ENCODE data around the gene RBM22.
"Not testable (repeated sequence)": the region's sequence is repeated elsewhere in the genome, so short reads cannot be mapped to it uniquely, and the experiment has no call there.

The RBM22 gene

GRCh38 chr5:150700594-150701377, at the start of gene RBM22:
TSS of gene RBM22 (minus strand) at chr5:150701062. CDS start at chr5:150700985, 77 bp downstream.
- no peak for TF ChIP-seq JUND (IDR thresholded peaks at IDR 0.05; ENCODE audit: low read depth)
- in situ Hi-C loops (cut with HindIII; ENCODE audit: low pct_unique_long_range_greater_than_20kb, low sequenced_read_pairs), result no loop called here
- DNase-seq (ENCODE audit: low read depth in 1 of 2, low spot score in 1 of 2), result peak; percentile 60 to 95

DNA sequence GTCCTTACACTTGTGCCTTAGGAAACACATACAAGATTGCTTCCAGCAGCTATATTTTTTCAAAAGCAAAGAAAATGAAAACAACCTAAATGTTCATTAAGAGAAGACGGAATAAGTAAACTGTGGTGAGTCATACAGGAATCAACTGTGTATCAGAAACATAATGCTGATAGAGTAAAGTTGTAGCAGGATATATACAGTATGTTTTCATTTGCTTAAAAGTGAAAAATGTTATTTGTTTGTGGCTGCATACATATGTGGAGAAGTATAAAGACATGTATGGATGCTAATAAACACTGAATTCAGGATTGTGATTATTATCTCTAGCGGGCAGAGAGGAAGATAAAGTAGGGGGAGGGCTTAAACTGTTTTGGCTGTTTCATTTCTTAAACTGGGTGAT, 49.6 kb upstream of the RBM22 start:
- no peak for DNase-seq (ENCODE audit: low read depth in 1 of 2, low spot score in 1 of 2)
- in situ Hi-C loops (cut with HindIII; ENCODE audit: low pct_unique_long_range_greater_than_20kb, low sequenced_read_pairs), result no loop called here
- no peak for TF ChIP-seq JUND (IDR thresholded peaks at IDR 0.05; ENCODE audit: low read depth)

DNA sequence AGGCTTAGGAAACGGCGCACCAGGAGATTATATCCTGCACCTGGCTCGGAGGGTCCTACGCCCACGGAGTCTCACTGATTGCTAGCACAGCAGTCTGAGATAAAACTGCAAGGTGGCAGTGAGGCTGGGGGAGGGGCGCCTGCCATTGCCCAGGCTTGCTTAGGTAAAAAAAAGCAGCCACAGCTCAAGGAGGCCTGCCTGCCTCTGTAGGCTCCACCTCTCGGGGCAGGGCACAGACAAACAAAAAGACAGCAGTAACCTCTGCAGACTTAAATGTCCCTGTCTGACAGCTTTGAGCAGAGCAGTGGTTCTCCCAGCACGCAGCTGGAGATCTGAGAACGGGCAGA, 42.3 kb upstream of the RBM22 start:
- DNase-seq (ENCODE audit: low read depth in 1 of 2, low spot score in 1 of 2); in situ Hi-C loops (cut with HindIII; ENCODE audit: low pct_unique_long_range_greater_than_20kb, low sequenced_read_pairs): not testable (repeated sequence)

- DNase-seq (ENCODE audit: low read depth in 1 of 2, low spot score in 1 of 2); in situ Hi-C loops (cut with HindIII; ENCODE audit: low pct_unique_long_range_greater_than_20kb, low sequenced_read_pairs): not testable (repeated sequence)
Observed at GRCh38 chr5:150742455-150743141, 41.7 kb upstream of the RBM22 start.

DNA sequence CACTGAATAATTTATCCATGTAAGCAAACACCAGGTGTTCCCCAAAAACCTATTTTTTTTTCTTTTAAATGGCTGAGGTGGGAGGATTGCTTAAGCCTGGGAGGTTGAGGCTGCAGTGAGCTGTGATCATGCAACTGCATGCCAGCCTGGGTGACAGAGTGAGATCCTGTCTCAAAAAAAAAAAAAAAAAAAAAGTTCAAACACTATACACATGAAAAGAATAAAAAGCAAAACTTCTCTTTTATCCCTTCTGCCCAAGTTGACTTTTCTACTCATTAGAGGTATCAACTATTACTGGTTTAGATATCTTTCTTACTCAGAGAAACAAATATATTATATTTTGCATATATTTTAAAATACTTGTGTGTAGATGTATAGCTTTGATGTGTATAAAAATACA, 40.1 kb upstream of the RBM22 start:
- in situ Hi-C loops (cut with HindIII; ENCODE audit: low pct_unique_long_range_greater_than_20kb, low sequenced_read_pairs), result no loop called here
- no peak for TF ChIP-seq JUND (IDR thresholded peaks at IDR 0.05; ENCODE audit: low read depth)

GRCh38 chr5:150738862-150739261, 38.0 kb upstream of the RBM22 start:
- TF ChIP-seq JUND (IDR thresholded peaks at IDR 0.05; ENCODE audit: low read depth), result no peak
- DNase-seq (ENCODE audit: low read depth in 1 of 2, low spot score in 1 of 2), result no peak
- in situ Hi-C loops (cut with HindIII; ENCODE audit: low pct_unique_long_range_greater_than_20kb, low sequenced_read_pairs), result no loop called here

More for the DNA sequence above, 40.1 kb upstream of the RBM22 start:
- no peak for DNase-seq (ENCODE audit: low read depth in 1 of 2, low spot score in 1 of 2)

DNA sequence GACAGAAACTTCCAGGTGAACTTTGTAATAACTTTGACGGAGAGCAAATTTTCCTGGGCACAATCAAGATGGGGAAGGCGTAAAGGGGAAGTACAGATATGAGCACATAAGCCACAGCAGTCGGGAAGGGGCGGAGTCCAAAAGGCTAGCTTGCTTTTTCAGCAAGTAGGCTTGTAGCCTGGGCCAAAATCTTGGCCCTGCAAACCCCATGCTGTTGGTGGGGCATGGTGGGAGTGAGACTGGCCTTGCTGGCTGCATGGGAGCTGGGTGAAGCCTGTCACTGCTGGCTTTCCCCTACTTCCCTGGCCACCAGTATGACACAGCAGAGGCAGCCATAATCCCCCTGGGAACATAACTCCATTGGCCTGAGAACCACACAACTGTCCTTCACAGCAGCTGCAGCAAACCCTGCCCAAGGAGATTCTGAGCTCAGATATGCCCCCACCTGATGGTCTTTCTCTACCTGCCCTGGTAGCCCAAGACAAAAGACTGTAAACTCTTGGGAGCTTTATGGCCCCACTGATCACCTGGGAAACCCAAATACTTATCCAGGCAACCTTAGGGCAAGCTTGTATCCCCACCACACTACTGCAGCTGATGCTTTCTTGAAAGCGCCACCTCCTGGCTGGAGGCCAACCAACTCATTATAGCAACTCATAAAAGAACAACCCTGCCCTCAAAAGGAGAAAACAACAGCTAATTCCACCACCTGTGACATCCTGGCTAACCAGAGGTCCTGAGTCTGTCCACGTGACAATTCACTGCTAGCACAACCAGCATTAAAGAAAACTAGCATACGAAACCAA, 33.9 kb upstream of the RBM22 start:
- in situ Hi-C loops (cut with HindIII; ENCODE audit: low pct_unique_long_range_greater_than_20kb, low sequenced_read_pairs), result no loop called here
- no peak for TF ChIP-seq JUND (IDR thresholded peaks at IDR 0.05; ENCODE audit: low read depth)
- DNase-seq (ENCODE audit: low read depth in 1 of 2, low spot score in 1 of 2), result no peak

GRCh38 chr5:150731669-150732242, 30.9 kb upstream of the RBM22 start:
- TF ChIP-seq JUND (IDR thresholded peaks at IDR 0.05; ENCODE audit: low read depth), result no peak
- no peak for DNase-seq (ENCODE audit: low read depth in 1 of 2, low spot score in 1 of 2)
- in situ Hi-C loops (cut with HindIII; ENCODE audit: low pct_unique_long_range_greater_than_20kb, low sequenced_read_pairs), result no loop called here

DNA sequence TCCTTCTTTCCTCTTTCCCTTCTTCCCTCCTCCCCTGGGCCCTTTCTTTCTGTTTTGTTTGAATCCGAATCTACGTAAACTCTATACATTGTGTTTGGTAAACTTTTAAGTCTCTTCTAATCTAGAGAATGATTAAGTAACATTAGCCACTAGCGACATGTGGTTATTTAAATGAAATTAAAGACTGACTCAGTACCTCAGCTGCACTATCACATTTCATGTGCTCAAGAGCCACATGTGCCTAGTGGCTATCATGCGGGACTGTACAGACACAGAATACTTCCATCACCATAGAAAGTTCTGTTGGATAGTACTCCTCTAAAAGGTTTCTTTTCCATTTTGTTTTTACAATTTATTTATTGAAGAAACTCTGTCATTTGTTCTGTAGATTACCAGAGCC, 29.0 kb upstream of the RBM22 start:
- DNase-seq (ENCODE audit: low read depth in 1 of 2, low spot score in 1 of 2), result no peak
- in situ Hi-C loops (cut with HindIII; ENCODE audit: low pct_unique_long_range_greater_than_20kb, low sequenced_read_pairs), result no loop called here
- no peak for TF ChIP-seq JUND (IDR thresholded peaks at IDR 0.05; ENCODE audit: low read depth)

DNA sequence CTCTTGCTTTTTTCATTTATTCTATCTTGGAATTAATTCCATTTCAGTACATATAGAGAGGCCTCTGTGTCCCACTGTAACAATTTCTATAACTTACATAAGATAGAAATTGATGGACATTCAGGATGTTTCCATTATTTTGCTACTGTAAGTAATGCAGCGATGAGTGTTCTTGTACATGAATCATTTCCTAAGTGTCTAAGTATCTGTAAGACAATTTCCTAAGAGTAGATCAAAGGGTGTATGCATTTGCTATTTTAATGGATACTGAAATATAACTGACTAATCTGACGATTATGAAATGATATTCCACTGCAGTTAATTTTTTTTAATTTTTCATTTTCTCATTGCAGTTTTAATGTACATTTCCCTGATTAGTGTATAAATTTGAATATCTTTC, 23.0 kb upstream of the RBM22 start:
- in situ Hi-C loops (cut with HindIII; ENCODE audit: low pct_unique_long_range_greater_than_20kb, low sequenced_read_pairs), result no loop called here
- DNase-seq (ENCODE audit: low read depth in 1 of 2, low spot score in 1 of 2), result no peak

DNA sequence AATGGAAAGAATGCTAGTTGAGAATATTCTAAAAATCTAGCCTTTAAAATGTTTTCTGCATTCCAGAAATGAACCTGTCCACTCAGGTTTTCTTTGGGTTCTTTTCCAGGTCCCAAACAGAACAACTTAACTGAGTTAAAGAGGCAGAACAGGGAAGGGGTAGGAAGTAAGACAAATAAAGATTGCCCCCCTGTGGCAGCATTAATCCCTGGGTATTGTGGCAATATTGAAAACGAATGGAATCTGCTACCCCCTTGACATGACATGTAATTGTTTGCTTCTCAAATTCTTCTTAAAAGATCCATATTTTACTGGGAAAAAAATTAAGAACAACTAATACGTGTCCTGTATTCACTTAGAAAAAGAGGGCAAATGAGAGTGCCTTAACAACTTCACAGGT, 9.3 kb upstream of the RBM22 start:
- DNase-seq (ENCODE audit: low read depth in 1 of 2, low spot score in 1 of 2), result peak in 1 of 2 experiments; percentile 27
- in situ Hi-C loops (cut with HindIII; ENCODE audit: low pct_unique_long_range_greater_than_20kb, low sequenced_read_pairs), result no loop called here

More for the DNA sequence above, 23.0 kb upstream of the RBM22 start:
- TF ChIP-seq JUND (IDR thresholded peaks at IDR 0.05; ENCODE audit: low read depth), result no peak

DNA sequence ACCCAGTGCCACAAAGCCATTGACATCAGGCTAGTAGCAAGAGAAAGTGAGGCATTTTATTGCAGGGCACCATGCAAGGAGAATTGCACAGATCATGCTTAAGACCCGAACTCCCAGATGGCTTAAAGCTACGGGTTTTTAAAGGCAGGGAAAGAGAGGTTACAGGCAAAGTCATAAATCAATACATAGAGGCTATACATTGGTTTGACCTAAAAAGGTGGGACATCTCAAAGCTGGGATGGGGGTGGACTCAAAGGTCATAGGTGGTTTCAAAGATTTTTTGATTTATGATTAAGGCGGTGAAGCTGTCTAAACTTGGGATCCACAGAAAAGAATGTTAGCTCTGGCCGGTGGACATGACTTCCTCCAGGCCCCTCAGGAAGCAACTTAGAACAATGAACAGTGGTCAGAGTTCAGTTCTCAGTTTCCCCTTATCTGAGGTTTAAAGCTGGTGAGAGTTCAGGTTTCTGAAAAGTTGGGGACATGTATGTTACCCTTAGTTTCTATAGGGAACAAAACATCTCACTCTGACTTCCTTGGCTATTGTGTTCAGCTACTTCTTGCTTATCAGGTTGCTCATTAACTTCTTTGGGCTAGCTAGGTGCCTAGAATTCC, 6.0 kb upstream of the RBM22 start:
- in situ Hi-C loops (cut with HindIII; ENCODE audit: low pct_unique_long_range_greater_than_20kb, low sequenced_read_pairs), result no loop called here
- no peak for DNase-seq (ENCODE audit: low read depth in 1 of 2, low spot score in 1 of 2)
- TF ChIP-seq JUND (IDR thresholded peaks at IDR 0.05; ENCODE audit: low read depth), result no peak

More for the DNA sequence above, 9.3 kb upstream of the RBM22 start:
- no peak for TF ChIP-seq JUND (IDR thresholded peaks at IDR 0.05; ENCODE audit: low read depth)

Data from T47D (cell line).